Panc1 (cell line): Measurements from ENCODE around the gene PWWP3B. TPM values are rescaled to one million over a fixed set of nuclear protein-coding genes. Genes with fewer than 3 reads are reported as not detected.
A peak's percentile ranks its signal among the peaks of the same experiment; 100 is the strongest.

Source experiments
- ATAC-seq: fragments of 200-7000 bp; cut with Tn5 transposase; 2 replicates; pipeline ENCODE4 v1.9.1; 2020; ENCODE audit warnings: mild to moderate bottlenecking, moderate library complexity
- Bru-seq: library from RNA; stranded (reverse); fragments of 400-500 nt; gene quantifications from one replicate; lab custom pipeline; 2021; lab: Mats Ljungman, UMichigan
- BruChase-seq, 2 experiments: library from RNA; stranded (reverse); fragments of 400-500 nt; gene quantifications; one replicate each; lab custom pipeline; 2021; lab: Mats Ljungman, UMichigan
- BruUV-seq: library from RNA; stranded (reverse); fragments of 400-500 nt; replicated peaks from 2 replicates; lab custom pipeline; 2021; lab: Mats Ljungman, UMichigan
- CTCF ChIA-PET: fragments of 300-600 bp; sonication (Branson Sonifier 250); formaldehyde crosslinking; loops from one replicate; lab custom pipeline; 2022; ENCODE audit warnings: antibody characterized with exemption; lab: Charles Lee
- POLR2A ChIA-PET: fragments of 300-600 bp; sonication (Branson Sonifier 250); formaldehyde crosslinking; loops from one replicate; lab custom pipeline; 2022; ENCODE audit warnings: antibody characterized with exemption; lab: Charles Lee
- DNase-seq: peaks from one replicate; pipeline ENCODE4 v3.0.0-alpha.2; 2010; ENCODE audit warnings: low read depth, low spot score
- H3K27ac ChIP-seq: 2 replicates; pipeline ENCODE4 v1.5.1; 2011; ENCODE audit warnings: mild to moderate bottlenecking, low read length, inconsistent platforms
- H3K27me3 ChIP-seq: fragments of 200-500 bp; sonication (Bioruptor generic); 2 replicates; pipeline ENCODE4 v1.6.0; 2014; ENCODE audit warnings: low read length, inconsistent platforms; ENCODE audit not compliant: control insufficient read depth, insufficient read depth
- H3K36me3 ChIP-seq: fragments of 200-500 bp; sonication (Bioruptor generic); 2 replicates; pipeline ENCODE4 v1.5.1; 2014; ENCODE audit warnings: inconsistent platforms, mild to moderate bottlenecking, low read length, moderate library complexity; ENCODE audit not compliant: control insufficient read depth, insufficient read depth
- H3K4me1 ChIP-seq: 2 replicates; pipeline ENCODE4 v1.5.1; 2011; ENCODE audit warnings: inconsistent platforms, mild to moderate bottlenecking, low read length, moderate library complexity; ENCODE audit not compliant: control insufficient read depth, insufficient read depth
- H3K4me3 ChIP-seq, 2 experiments: 2 replicates each; pipeline ENCODE4 v1.5.1; 2011 to 2012; ENCODE audit warnings: low read depth in 2 of 2, low read length in 2 of 2, mild to moderate bottlenecking in 2 of 2, inconsistent platforms in 1 of 2, moderate library complexity in 1 of 2
- H3K9me3 ChIP-seq: fragments of 200-500 bp; sonication (Bioruptor generic); 2 replicates; pipeline ENCODE4 v1.5.1; 2014; ENCODE audit warnings: low read depth, mild to moderate bottlenecking, inconsistent platforms, low read length, moderate library complexity; ENCODE audit not compliant: control insufficient read depth, insufficient read depth
- CTCF ChIP-seq: fragments of 450-650 bp; IDR thresholded peaks from 2 replicates; pipeline ENCODE4 v1.5.1; 2017; ENCODE audit warnings: mild to moderate bottlenecking
- POLR2AphosphoS5 ChIP-seq: IDR thresholded peaks from 2 replicates; pipeline ENCODE4 v1.6.1; 2012; ENCODE audit warnings: mild to moderate bottlenecking, low read depth, low read length, moderate library complexity
- REST ChIP-seq, 2 experiments: IDR thresholded peaks; 2 replicates each; pipeline ENCODE4 v1.6.1; 2011 to 2012; ENCODE audit warnings: low read depth in 2 of 2, control low read depth in 1 of 2, low read length in 1 of 2, mild to moderate bottlenecking in 1 of 2, moderate library complexity in 1 of 2; ENCODE audit not compliant: insufficient read depth in 1 of 2
- SIN3A ChIP-seq: IDR thresholded peaks from 2 replicates; pipeline ENCODE4 v1.6.1; 2012; ENCODE audit warnings: low read depth, mild to moderate bottlenecking, low read length, moderate library complexity, borderline replicate concordance; ENCODE audit not compliant: insufficient read depth
- TCF7L2 ChIP-seq: IDR thresholded peaks from 2 replicates; pipeline ENCODE4 v1.6.1; 2011; ENCODE audit warnings: mild to moderate bottlenecking, low read depth, low read length, inconsistent platforms
- in situ Hi-C: cut with HindIII; loops from 2 replicates; pipeline ENCODE4 v1.10.0; 2016; ENCODE audit warnings: low sequenced_read_pairs, low pct_unique_long_range_greater_than_20kb
- intact Hi-C: fragments of 100-400 bp; cut with micrococcal nuclease; formaldehyde crosslinking; loops from one replicate; pipeline ENCODE4 v1.10.0; 2022; ENCODE audit not compliant: unreplicated experiment
- long read RNA-seq: library from polyadenylated mRNA; unstranded; transcript quantifications from one replicate; pipeline ENCODE4 v2.0.0, GENCODE V29; 2021; ENCODE audit not compliant: unreplicated experiment
- polyA plus RNA-seq: library from polyadenylated mRNA; unstranded; fragments of >200 nt; gene quantifications from one replicate; pipeline ENCODE4 v1.2.1, GENCODE V29; 2012; ENCODE audit warnings: missing spikeins; ENCODE audit not compliant: insufficient read length
- total RNA-seq: library from RNA; stranded (reverse); gene quantifications from one replicate; pipeline ENCODE4 v1.2.1, GENCODE V29; 2021; ENCODE audit not compliant: unreplicated experiment

The PWWP3B gene
- total RNA-seq (not detected), Bru-seq, nascent RNA (percentile 5 among the genes with signal in this experiment), BruChase-seq, experiment 1, labeled RNA remaining after a 2-hour chase (not detected), BruChase-seq, experiment 2, labeled RNA remaining after a 6-hour chase (not detected)
- not detected for polyA plus RNA-seq
- long read RNA-seq = 0 reads

GRCh38 chrX:106168107-106168506, at the start of gene PWWP3B:
PWWP3B (plus strand) TSS chrX:106168305; CDS start chrX:106205433, 37,128 bp downstream.
- no peaks in the 10 kb centered on the region for H3K36me3 ChIP-seq
- H3K4me1 ChIP-seq = no peaks in the 10 kb centered on the region
- TF ChIP-seq REST (IDR thresholded peaks at IDR 0.05; ENCODE audit: insufficient read depth in 1 of 2, low read depth in 2 of 2, low read length in 1 of 2) (no peak), SIN3A (no peak), TCF7L2 (no peak), POLR2AphosphoS5 (no peak), CTCF (no peak)
- no peaks in the 10 kb centered on the region for H3K9me3 ChIP-seq
- in situ Hi-C loops (no loop called here), intact Hi-C loops (no loop called here)
- ChIA-PET CTCF (no interaction called here), POLR2A (no interaction called here)
- no TSS peak for BruUV-seq
- no peak within 1 kb of the TSS for H3K27ac ChIP-seq
- H3K27me3 ChIP-seq = peaks cover 9% of the 10 kb centered on the region
- no peak; the same call in 1 of the 2 replicates for ATAC-seq
- H3K4me3 ChIP-seq = no peak within 1 kb of the TSS
- DNase-seq = no peak

GRCh38 chrX:106139048-106139447, 29.1 kb upstream of the PWWP3B start:
- intact Hi-C loops (no loop called here), in situ Hi-C loops (no loop called here)
- ATAC-seq (no peak), DNase-seq (no peak)
- no peaks in the 10 kb centered on the region for H3K4me1 ChIP-seq
- no peaks in the 10 kb centered on the region for H3K9me3 ChIP-seq
- H3K4me3 ChIP-seq = no peak overlapping the region
- CTCF ChIA-PET = no interaction called here
- H3K27ac ChIP-seq = no peak overlapping the region
- no peaks in the 10 kb centered on the region for H3K27me3 ChIP-seq
- POLR2A ChIA-PET = no interaction called here
- TF ChIP-seq TCF7L2 (no peak), POLR2AphosphoS5 (no peak), CTCF (no peak), SIN3A (no peak), REST (IDR thresholded peaks at IDR 0.05; ENCODE audit: insufficient read depth in 1 of 2, low read depth in 2 of 2, low read length in 1 of 2) (no peak)
- no TSS peak for BruUV-seq
- no peaks in the 10 kb centered on the region for H3K36me3 ChIP-seq
